Skin epidermis (tissue), 12 donors: ENCODE measurements around the gene TMC1.
A peak's percentile ranks its signal among the peaks of the same experiment; 100 is the strongest.
"Not testable (repeated sequence)": the region's sequence is repeated elsewhere in the genome, so short reads cannot be mapped to it uniquely, and the experiment has no call there.

Experiments
- H3K27ac ChIP-seq, 21 experiments: fragments of 200-600 bp; sonication (generic) in 11 of 21; one replicate each; pipeline ENCODE4 v1.5.0; 2020; ENCODE audit warnings: mild to moderate bottlenecking in 3 of 21, inconsistent platforms in 2 of 21, moderate library complexity in 2 of 21
- H3K4me3 ChIP-seq, 7 experiments: fragments of 200-600 bp; sonication (generic) in 2 of 7; one replicate each; pipeline ENCODE4 v1.5.0; 2020; ENCODE audit warnings: inconsistent platforms in 2 of 7, mild to moderate bottlenecking in 2 of 7, moderate library complexity in 1 of 7

Gene TMC1

DNA sequence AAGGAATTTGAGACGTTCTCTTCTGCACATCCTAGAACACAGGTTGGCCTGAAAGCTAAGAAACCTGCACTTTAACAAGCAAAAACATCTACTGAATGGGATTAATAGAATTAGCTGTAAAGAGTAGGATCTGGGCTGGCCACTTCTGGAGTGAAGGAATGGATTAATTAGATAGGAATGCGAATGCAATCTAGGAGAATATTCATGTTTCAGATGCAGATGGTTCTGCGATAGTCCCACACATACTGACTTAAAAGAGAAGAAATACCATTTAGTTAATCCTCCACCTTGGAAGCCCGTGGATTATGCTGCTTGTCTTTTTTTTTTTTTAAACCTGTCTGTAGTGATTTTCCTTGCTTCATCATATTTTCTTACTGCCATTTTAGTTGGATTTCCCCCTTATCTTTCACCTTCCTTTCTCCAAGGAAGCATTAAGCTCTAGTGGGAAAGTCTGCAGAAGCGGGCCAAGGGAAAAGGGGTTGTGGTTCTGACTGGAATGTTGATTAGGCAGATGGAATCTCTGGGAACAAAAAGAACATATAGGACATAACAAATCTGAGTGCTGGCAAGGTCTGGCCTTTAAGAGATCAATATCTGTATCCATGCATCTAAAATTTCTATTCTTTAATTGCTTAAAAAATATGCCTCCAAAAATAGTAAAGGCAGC, 279.1 kb downstream of the TMC1 start:
- Histone ChIP-seq H3K4me3 (no peak overlapping the region), H3K27ac (no peak overlapping the region)

DNA sequence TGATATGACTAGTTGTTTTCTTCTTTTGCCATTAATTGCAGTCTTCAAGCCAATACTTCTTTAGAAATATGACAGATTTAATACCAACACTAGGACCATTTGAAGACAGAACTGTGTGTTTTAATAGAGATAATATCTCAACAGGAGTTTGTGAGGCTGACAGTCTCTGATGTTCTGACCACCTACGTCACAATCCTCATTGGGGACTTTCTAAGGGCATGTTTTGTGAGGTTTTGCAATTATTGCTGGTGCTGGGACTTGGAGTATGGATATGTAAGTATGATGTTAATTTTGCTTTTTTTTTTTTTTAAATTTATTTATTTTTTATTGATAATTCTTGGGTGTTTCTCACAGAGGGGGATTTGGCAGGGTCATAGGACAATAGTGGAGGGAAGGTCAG, 283.8 kb downstream of the TMC1 start:
- Histone ChIP-seq H3K4me3 (no peak overlapping the region), H3K27ac (no peak overlapping the region)

DNA sequence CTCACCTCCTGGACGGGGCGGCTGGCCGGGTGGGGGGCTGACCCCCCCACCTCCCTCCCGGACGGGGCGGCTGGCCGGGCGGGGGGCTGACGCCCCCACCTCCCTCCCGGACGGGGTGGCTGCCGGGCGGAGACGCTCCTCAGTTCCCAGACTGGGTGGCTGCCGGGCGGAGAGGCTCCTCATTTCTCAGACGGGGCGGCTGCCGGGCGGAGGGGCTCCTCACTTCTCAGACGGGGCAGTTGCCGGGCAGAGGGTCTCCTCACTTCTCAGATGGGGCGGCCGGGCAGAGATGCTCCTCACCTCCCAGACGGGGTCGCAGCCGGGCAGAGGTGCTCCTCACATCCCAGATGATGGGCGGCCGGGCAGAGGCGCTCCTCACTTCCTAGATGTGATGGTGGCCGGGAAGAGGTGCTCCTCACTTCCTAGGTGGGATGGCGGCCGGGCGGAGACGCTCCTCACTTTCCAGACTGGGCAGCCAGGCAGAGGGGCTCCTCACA, 285.0 kb downstream of the TMC1 start:
- not testable (repeated sequence) for H3K4me3 ChIP-seq, H3K27ac ChIP-seq

DNA sequence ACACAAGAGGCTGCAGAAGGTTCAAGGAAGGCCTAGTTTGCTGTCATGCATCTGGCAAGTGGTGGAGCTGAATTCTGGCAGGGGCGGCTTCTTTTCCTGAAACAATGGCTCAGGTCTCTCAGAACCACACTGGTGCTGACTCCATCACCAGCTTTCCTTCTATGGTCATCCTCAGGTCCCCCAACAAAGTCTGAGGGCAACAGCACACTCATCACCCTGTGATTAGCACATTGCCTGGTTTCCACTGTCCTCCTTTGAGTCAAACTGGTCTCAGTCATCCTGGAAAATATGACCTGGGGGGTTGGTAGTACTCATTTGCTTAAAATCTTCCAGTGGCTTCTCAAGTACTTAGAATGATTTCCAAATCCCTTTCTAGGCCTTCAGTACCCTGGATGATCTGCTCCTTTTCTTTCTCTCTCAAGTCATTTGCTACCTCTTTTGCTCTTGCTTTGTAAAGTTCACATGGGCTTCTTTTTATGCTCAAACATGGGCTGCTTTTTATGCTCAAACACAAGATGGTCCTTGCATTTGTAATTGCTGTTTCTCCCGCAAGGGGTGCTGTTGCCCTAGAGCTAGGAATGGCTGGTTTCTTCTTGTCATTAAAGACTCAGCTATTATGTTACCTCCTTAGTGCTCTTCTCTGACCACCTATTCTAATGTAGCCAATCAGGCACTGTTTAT, 286.5 kb downstream of the TMC1 start:
- Histone ChIP-seq H3K27ac (no peak overlapping the region), H3K4me3 (no peak overlapping the region)

DNA sequence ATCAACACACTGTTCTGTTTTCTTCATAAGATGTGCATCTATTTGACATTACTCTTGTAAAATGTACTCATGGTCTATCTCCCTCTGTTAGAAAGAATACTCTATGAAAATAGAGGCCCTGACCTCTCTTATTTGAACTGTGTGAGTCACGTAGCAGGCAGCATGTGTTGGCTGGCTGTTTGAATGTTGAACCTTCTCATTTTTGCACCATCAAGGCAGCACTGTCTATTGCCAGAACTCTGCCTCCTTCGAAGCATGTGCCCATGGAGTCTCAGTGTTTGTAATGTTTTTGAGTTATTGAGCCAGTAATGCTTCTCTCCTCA, 287.0 kb downstream of the TMC1 start:
- Histone ChIP-seq H3K27ac (no peak overlapping the region), H3K4me3 (no peak overlapping the region)

DNA sequence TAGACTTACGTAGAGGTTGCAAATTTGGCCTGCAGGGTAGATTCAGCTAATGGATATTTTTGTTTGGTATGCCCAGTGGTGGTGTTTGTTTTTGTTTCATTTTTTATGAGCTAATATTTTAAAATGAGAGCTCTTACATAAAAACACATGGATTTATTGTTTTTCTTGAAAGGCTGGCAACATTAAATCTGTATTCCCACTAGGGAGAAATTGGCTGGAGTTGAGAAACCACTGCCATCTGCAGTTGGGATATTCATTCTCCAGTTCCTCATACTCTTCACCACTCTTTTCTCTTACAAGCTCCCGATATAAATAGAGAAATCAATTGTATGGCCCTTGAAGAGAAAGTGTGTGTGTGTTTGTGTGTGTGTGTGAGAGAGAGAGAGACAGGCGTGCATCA, 288.2 kb downstream of the TMC1 start:
- Histone ChIP-seq H3K4me3 (no peak overlapping the region), H3K27ac (no peak overlapping the region)

DNA sequence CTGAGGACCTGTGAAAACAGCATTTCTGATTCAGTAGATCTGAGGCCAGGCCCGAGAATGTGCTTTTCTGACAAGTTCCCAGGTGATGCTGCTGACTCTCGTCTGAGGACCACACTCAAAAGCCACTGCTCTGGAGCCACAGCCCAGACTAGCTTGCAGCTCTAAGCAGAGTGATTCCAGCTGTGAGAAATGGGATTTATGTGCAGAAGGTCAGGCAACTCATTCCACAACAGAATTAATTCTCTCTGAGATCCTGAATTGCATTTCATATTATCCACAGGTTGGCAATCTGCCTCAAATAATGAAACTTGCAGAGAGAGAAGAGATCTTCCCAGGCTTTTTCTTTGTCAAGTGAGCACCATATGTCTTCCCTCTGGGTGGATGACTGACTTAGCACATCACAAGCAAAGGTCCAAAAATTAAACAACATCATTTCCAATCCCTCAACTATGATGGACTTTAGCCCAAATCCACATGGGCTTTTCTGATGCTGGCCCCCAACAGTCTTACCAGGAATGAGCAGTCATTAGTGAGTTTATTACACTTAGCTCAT, 291.2 kb downstream of the TMC1 start:
- H3K27ac ChIP-seq = peak overlapping the region in 1 of 21 experiments; percentile 1
- H3K4me3 ChIP-seq = no peak overlapping the region

DNA sequence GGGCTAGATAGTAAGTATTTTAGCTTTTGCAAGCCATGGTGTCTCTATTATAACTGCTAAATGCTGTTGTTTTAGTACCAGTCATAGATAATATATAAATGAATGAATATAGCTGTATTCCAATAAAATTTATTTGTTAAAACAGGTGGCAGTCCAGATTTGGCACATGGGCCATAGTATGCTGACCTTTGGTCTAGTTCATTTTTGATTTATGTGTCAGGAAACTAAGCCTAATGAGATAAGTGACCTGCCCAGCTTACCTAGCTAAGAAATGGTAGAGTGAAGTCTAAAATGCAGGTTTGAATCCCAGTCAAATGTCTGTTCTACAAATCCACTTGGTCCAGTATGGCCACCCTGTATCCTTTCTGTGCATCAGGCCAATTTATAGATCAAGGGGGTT, 292.1 kb downstream of the TMC1 start:
- no peak overlapping the region for H3K4me3 ChIP-seq

DNA sequence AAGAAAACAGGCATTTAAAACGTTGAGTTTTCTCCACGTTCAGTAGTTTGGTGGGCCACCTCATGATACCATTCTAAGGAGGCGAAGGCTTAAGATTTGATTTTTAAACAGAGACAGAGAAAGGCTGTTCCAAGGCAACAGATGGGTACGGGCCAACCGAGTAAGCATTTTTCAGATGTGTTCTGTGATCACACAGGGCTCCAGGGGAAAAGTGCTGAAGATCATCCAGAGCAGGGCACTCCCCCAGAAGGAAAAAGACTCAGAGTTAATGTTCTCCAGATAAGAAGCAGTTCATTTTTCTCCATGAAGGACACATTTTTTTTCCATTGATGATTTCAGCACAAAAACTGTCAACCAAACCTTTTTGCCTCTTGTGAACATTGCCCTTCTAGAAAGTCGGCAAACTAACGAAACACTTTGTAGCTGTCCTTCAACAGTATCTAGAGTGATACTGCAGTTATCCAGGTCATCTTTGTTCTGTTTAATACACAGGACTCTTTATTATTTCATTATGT, 292.7 kb downstream of the TMC1 start:
- H3K4me3 ChIP-seq = no peak overlapping the region
- H3K27ac ChIP-seq = no peak overlapping the region

More for the DNA sequence above, 292.1 kb downstream of the TMC1 start:
- no peak overlapping the region for H3K27ac ChIP-seq

DNA sequence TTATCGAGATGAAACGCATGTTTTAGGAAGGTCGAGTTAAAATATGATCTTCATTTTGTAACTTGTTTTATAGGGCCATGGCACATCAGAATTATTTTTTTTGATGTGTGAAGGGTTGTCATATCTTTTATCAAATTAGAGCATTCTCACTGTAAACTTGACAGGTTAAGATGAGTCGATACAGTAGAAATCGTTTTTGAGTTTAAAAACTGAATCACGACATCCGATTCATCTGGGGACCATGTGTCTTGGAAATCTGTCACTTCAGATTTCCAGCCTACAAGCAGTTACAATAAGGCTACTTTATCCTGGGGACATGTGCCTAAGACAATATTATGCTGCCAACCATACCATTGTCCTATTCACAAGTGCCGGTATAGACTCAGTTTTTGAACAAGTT, 295.3 kb downstream of the TMC1 start:
- no peak overlapping the region for H3K4me3 ChIP-seq
- no peak overlapping the region for H3K27ac ChIP-seq

DNA sequence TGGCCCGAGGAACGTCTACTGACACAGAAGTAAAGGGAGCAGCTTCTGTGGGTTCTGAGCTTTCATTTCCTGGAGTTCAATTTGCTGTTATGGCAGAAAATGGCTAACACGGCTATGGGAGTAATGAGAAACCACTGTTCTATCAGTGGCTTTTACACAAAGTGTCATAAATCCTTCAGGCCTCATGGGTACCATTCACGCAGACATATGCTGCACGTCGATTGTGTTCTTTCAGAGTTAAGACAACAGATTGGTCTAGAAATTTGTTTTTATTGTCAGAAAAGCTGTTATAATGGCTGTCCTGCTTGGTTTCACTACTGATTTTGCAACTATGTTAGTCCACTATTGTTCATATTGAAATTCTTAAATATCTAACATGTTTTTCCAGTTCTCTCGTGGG, 296.0 kb downstream of the TMC1 start:
- Histone ChIP-seq H3K27ac (no peak overlapping the region), H3K4me3 (no peak overlapping the region)

DNA sequence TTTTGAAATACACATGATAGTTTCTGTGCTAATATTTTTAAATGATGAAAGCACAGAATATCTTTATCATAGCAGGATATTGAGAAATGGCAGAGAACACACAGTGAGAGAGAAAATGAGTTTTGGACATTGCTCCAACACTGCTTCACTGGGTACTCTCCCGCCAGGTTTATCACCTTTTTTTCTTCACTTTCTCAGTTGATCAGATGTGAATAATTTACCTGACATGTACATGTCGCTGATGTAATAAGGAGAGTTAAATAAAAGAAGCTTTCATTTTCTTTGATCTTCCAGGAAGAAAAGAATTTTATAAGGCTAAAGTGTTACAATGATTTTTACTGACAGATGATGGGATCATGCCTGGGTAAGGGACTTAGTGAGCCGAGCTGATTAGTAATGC, 297.0 kb downstream of the TMC1 start:
- Histone ChIP-seq H3K27ac (no peak overlapping the region), H3K4me3 (no peak overlapping the region)

DNA sequence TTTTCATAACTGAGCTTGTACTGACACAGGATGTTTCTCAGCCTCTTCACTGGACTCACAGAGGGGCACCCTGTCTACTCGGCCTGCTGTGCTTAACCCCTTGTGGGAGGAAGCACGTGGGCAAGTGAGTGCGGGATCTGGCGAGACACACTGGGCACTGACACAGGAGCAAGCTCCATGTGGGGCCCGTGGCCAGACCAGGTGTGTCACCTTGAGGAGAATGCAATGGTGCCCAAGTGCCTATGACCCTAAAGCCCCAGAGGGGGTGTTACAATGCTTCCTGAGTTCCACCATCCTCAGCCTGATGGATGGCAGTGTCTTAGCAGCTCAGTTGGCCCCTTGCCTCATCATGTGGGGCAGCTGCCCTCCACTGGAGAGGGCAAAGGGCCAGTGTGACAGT, 302.6 kb downstream of the TMC1 start:
- H3K27ac ChIP-seq = no peak overlapping the region
- H3K4me3 ChIP-seq = no peak overlapping the region

DNA sequence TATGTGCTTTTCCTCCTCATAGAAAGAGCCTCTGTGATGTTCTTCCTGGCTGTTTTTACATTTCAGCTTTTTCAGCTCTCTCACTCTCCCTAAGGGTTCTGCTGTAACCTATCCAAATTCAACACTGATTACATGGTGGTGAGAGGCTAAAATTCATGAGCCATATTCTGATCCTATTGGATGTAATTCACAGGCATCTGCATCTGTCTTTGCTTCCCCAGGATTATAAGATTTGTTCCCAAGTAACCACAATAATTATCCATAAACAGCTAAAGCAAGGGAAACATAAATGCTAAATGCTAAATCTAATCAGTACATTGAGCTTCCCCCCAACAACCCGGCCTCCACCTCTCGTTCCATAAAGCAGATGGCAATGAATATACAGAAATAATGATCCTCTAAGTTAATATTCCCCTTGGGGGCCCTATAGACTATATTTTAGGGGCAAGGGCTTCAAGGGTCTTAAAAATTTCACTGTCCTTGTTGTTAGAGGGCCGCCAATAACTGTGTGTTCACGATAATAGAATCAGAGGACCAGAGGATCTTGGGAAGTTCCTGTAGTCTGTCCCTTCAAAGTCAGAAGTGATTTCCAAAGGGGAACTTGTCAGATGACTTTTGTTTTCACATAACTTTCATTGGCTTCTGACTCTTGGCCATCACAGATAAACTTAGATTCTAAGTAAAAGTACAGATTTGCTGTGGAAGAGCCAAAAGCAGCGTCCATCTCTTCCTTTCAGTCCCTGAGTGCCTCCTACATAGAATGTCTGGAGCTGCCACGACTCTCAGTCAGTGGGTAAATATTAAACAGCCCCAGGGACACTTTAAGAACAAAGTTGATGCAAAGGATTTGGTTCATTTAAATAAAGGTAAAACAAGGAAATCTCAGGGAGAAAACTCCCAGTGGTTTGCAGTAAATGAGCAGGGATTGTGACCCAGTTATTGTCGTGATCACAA, 305.9 kb downstream of the TMC1 start:
- peak overlapping the region in 7 of 21 experiments; percentile 7 to 53 (median 21) for H3K27ac ChIP-seq

DNA sequence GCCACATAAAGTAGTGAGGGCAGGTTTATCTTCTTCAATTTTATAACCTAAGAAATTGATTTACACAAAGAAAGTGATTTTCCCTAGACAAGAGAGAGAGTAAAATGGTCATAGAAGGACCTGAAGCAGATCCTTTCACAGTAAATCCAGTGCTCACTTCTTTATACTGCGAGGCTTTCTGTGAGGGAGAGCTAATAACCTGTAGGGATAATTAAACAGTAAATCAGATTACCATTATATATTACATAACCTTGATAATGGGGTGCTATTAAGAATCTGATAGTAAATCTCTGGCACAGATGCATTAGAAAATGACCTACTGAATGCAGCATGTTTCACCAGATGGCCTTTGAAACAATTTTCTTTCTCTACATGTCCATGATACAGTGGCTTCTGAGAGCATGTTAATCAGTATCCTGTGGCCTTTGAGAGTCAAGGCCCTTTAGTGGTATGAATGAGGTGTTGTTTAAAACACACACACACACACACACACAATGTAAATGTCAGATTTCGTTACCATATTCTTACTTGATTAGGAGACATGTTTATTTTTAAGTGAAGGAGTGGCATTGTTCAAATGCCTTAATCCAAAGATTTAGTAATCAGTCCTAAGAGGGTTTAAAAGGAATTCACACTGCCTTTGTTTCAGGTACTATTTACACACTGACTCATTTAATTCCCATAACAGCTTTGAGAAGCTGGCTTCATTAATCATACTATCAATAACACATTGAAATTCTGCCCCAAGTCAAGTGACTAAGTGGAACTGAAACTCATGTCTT, 306.7 kb downstream of the TMC1 start:
- no peak overlapping the region for H3K4me3 ChIP-seq
- H3K27ac ChIP-seq = peak overlapping the region in 6 of 21 experiments; percentile 7 to 48 (median 22)

More for the DNA sequence above, 305.9 kb downstream of the TMC1 start:
- no peak overlapping the region for H3K4me3 ChIP-seq

DNA sequence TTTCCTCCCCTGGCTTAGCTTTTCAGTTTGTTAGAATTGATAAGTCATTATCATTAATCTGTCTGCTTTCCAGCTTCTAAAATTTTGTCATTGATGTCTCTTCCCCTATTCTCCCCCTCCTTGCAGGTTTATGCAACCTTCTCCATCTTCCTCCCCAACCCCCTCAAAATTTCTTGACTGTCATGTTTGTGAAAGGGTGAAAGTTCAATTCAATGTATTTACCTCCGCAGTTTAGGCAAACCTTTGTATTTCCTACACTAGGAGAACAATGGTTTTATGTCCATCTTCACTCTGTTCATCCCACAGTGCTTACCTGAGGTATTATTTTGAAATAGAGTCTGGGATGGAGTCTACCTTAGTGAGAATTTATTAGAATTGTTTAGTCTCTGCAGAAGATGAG, 313.6 kb downstream of the TMC1 start:
- Histone ChIP-seq H3K4me3 (no peak overlapping the region), H3K27ac (no peak overlapping the region)

DNA sequence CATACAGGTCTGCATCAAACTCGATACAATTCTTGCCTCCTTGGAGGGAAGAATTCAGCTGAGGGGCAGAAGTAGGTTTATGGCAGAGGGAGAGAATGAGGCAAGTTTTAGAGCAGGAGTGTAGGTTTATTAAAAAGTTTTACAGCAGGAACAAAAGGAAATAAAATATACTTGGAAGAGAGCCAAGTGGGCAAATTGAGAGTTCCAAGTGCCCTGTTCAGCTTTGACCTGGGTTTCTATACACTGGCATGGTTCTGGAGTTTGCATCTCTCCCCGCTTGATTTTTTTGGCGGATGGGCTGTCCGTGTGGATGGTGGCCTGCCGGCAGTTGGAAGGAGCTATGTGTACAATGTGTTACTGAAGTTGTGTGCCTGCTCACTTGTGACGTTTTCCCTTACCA, 315.4 kb downstream of the TMC1 start:
- no peak overlapping the region for H3K4me3 ChIP-seq
- no peak overlapping the region for H3K27ac ChIP-seq

DNA sequence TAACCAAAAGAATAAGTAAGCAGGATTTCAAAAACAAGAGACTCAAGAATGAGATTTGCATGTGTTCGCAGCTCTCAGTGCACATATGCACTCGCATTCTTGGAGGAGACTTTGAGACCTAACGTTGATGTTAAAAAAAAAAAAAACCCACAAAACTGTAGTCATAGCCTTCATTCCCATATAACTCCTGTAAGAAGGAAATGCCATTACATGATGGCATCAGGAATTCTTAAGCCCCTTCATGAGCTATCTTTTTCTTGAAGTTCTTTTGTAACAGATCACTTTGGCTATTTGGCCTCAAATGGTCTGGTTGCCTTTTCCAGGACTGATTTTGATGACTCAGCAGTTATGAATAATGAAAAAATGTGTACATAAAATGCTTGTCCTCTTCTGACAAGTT, 317.7 kb downstream of the TMC1 start:
- H3K27ac ChIP-seq = no peak overlapping the region

More for the DNA sequence above, 317.7 kb downstream of the TMC1 start:
- H3K4me3 ChIP-seq = no peak overlapping the region
